Stimulated activated CD4-positive, alpha-beta T cell treated with anti-CD3 and anti-CD28 coated beads, Interleukin-4, amount 100 ng/mL, for 4 hours (primary cell): ENCODE data around the gene RBM41.

Experiments
- DNase-seq, 2 experiments: peaks; one replicate each; pipeline ENCODE4 v3.0.0-alpha.2; 2020

RBM41 gene

DNA sequence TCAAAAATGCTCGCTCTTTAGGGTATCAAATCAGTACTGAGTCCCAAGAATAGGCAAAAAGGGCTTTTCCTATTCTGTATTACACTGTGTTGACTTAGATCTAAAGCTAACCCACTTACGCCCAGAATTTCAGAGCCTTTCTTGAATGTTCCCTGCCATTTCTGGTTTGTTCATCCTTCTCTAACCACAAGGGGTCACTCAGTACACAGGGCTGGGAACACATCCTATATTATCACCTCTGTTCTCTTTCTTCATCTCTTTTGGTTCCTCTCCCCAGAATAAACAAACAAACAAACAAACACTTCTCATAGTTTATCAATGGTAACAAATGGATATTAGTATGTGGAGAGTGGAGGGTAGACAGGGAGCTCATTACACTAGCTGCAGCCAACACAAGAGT lies 93.1 kb downstream of the RBM41 start:
- no peak for DNase-seq

DNA sequence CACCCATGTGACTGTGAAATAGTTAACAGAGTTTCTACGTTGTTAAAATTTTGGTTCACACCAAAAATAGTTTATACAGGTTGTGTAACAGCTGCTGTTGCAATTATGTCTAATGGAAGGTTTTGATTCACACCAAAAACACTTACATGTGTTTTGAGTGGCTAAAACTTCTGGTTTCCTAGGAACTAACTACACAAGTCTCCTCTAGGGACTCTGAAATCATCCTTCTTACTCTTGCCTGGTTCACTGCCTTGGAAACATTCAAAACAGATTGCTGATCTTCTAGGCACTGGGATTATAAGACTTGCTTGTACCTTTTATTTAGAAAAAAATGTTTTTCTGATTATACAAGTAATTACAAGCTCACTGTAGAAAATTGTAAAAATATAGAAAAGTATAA lies 103.7 kb downstream of the RBM41 start:
- DNase-seq: no peak
